Activated CD8-positive, alpha-beta memory T cell treated with anti-CD3 and anti-CD28 coated beads for 48 hours (primary cell): Measurements from ENCODE around the gene LRP4.

Experiments
- DNase-seq, 3 experiments: peaks; one replicate each; pipeline ENCODE4 v3.0.0-alpha.2; 2020; ENCODE audit warnings: low read depth in 2 of 3, low spot score in 2 of 3

The LRP4 gene

GRCh38 chr11:46895821-46896220 is 22.5 kb downstream of the LRP4 start:
- no peak for DNase-seq

- DNase-seq = no peak
Measured at GRCh38 chr11:46894961-46895360, 23.4 kb downstream of the LRP4 start.

- DNase-seq = no peak
Measured at GRCh38 chr11:46894506-46894905, 23.8 kb downstream of the LRP4 start.

- DNase-seq = no peak
Measured at GRCh38 chr11:46892838-46893237, 25.5 kb downstream of the LRP4 start.

GRCh38 chr11:46892109-46892508 is 26.2 kb downstream of the LRP4 start:
- DNase-seq = no peak

- no peak for DNase-seq
Measured at GRCh38 chr11:46890665-46891064, 27.7 kb downstream of the LRP4 start.

- DNase-seq = peak in 2 of 3 experiments; percentile 50 to 65
Measured at GRCh38 chr11:46889689-46890475, 28.5 kb downstream of the LRP4 start.

GRCh38 chr11:46889251-46889650 is 29.1 kb downstream of the LRP4 start:
- DNase-seq = no peak

- no peak for DNase-seq
Measured at GRCh38 chr11:46888636-46889035, 29.7 kb downstream of the LRP4 start.

GRCh38 chr11:46886211-46886610 is 32.1 kb downstream of the LRP4 start:
- no peak for DNase-seq

- DNase-seq = no peak
Measured at GRCh38 chr11:46879056-46879585, 39.2 kb downstream of the LRP4 start.

GRCh38 chr11:46877580-46877979 is 40.8 kb downstream of the LRP4 start:
- no peak for DNase-seq

- DNase-seq = no peak
Measured at GRCh38 chr11:46876471-46876870, 41.9 kb downstream of the LRP4 start.

- no peak for DNase-seq
Measured at GRCh38 chr11:46874586-46874985, 43.8 kb downstream of the LRP4 start.

- DNase-seq = no peak
Measured at GRCh38 chr11:46868912-46869311, 49.4 kb downstream of the LRP4 start.

- no peak for DNase-seq
Measured at GRCh38 chr11:46865340-46865739, 53.0 kb downstream of the LRP4 start.

GRCh38 chr11:46860218-46860617 is 58.1 kb downstream of the LRP4 start:
- DNase-seq = no peak

GRCh38 chr11:46858920-46859546 is 59.3 kb downstream of the LRP4 start:
- no peak for DNase-seq

GRCh38 chr11:46857666-46858065 is 60.7 kb downstream of the LRP4 start:
- no peak for DNase-seq

GRCh38 chr11:46856605-46857343 is 61.6 kb downstream of the LRP4 start:
- no peak for DNase-seq

- no peak for DNase-seq
Measured at GRCh38 chr11:46855863-46856262, 62.5 kb downstream of the LRP4 start.

GRCh38 chr11:46855167-46855566 is 63.2 kb downstream of the LRP4 start:
- no peak for DNase-seq
